SK-N-MC (cell line): ENCODE data around the gene LHX2.
"Not testable (repeated sequence)": the region's sequence is repeated elsewhere in the genome, so short reads cannot be mapped to it uniquely, and the experiment has no call there.

ENCODE experiments used
- DNase-seq: peaks from one replicate; pipeline ENCODE4 v3.0.0-alpha.2; 2011; ENCODE audit warnings: low read depth, low spot score
- H3K27ac ChIP-seq: fragments of 200-600 bp; sonication (generic); 2 replicates; pipeline ENCODE4 v1.5.1; 2016; ENCODE audit warnings: mixed run types
- H3K36me3 ChIP-seq: fragments of 200-600 bp; sonication (generic); 2 replicates; pipeline ENCODE4 v1.6.1; 2017; ENCODE audit warnings: antibody characterized with exemption, low read length, mixed read lengths; ENCODE audit not compliant: insufficient read depth
- H3K4me3 ChIP-seq: fragments of 200-600 bp; sonication (generic); 2 replicates; pipeline ENCODE4 v1.5.1; 2016
- H3K9ac ChIP-seq: fragments of 200-600 bp; sonication (generic); 2 replicates; pipeline ENCODE4 v1.8.0; 2017; ENCODE audit warnings: mixed run types, mixed read lengths; ENCODE audit not compliant: insufficient read length
- H3K9me3 ChIP-seq: fragments of 200-600 bp; sonication (generic); 2 replicates; pipeline ENCODE4 v1.6.1; 2017; ENCODE audit warnings: low read depth, mild to moderate bottlenecking, antibody characterized with exemption, low read length, moderate library complexity, mixed read lengths
- EZH2 ChIP-seq: fragments of 200-600 bp; sonication (generic); IDR thresholded peaks from one replicate; pipeline ENCODE4 v1.6.1; 2017; ENCODE audit warnings: antibody characterized with exemption
- FOXP2 ChIP-seq: optimal IDR thresholded peaks from 2 replicates; pipeline ENCODE3; 2011; ENCODE audit warnings: mild to moderate bottlenecking, moderate library complexity; ENCODE audit not compliant: insufficient read depth; ENCODE audit errors: extremely low read length, control extremely low read depth
- POLR2AphosphoS5 ChIP-seq: IDR thresholded peaks from 2 replicates; pipeline ENCODE4 v1.6.1; 2012; ENCODE audit warnings: mild to moderate bottlenecking, low read depth, low read length, borderline replicate concordance

The LHX2 gene

GRCh38 chr9:123978981-123979380 is 32.6 kb upstream of the LHX2 start:
- Histone ChIP-seq H3K36me3 (no peaks in the 10 kb centered on the region), H3K4me3 (no peak overlapping the region), H3K9me3 (no peaks in the 10 kb centered on the region), H3K27ac (no peak overlapping the region), H3K9ac (no peak overlapping the region)
- DNase-seq = no peak
- TF ChIP-seq EZH2 = no peak
- no peak for TF ChIP-seq POLR2AphosphoS5
- no peak for TF ChIP-seq FOXP2

GRCh38 chr9:123982535-123982934 is 29.0 kb upstream of the LHX2 start:
- H3K27ac ChIP-seq = no peak overlapping the region
- no peaks in the 10 kb centered on the region for H3K9me3 ChIP-seq
- no peaks in the 10 kb centered on the region for H3K36me3 ChIP-seq
- TF ChIP-seq POLR2AphosphoS5 (no peak), FOXP2 (no peak), EZH2 (no peak)
- H3K4me3 ChIP-seq = no peak overlapping the region
- no peak for DNase-seq
- no peak overlapping the region for H3K9ac ChIP-seq

GRCh38 chr9:123983047-123983446 is 28.5 kb upstream of the LHX2 start:
- Histone ChIP-seq H3K4me3 (no peak overlapping the region), H3K9ac (no peak overlapping the region), H3K9me3 (no peaks in the 10 kb centered on the region), H3K27ac (no peak overlapping the region), H3K36me3 (no peaks in the 10 kb centered on the region)
- DNase-seq = no peak
- TF ChIP-seq EZH2 = no peak
- TF ChIP-seq FOXP2 = no peak
- TF ChIP-seq POLR2AphosphoS5 = no peak

GRCh38 chr9:123984802-123985201 is 26.8 kb upstream of the LHX2 start:
- DNase-seq = no peak
- no peak for TF ChIP-seq FOXP2
- no peak for TF ChIP-seq POLR2AphosphoS5
- TF ChIP-seq EZH2 = no peak

GRCh38 chr9:123985869-123986268 is 25.7 kb upstream of the LHX2 start:
- H3K9ac ChIP-seq = no peak overlapping the region
- H3K27ac ChIP-seq = no peak overlapping the region
- H3K9me3 ChIP-seq = no peaks in the 10 kb centered on the region
- no peak overlapping the region for H3K4me3 ChIP-seq
- no peaks in the 10 kb centered on the region for H3K36me3 ChIP-seq
- DNase-seq = no peak
- TF ChIP-seq FOXP2 (no peak), EZH2 (no peak), POLR2AphosphoS5 (no peak)

More at GRCh38 chr9:123984802-123985201, 26.8 kb upstream of the LHX2 start:
- Histone ChIP-seq H3K36me3 (no peaks in the 10 kb centered on the region), H3K27ac (no peak overlapping the region), H3K9me3 (no peaks in the 10 kb centered on the region), H3K9ac (no peak overlapping the region), H3K4me3 (no peak overlapping the region)

GRCh38 chr9:123990427-123990826 is 21.1 kb upstream of the LHX2 start:
- no peaks in the 10 kb centered on the region for H3K36me3 ChIP-seq
- no peak overlapping the region for H3K27ac ChIP-seq
- H3K4me3 ChIP-seq = no peak overlapping the region
- no peaks in the 10 kb centered on the region for H3K9me3 ChIP-seq
- DNase-seq = no peak
- no peak for TF ChIP-seq EZH2
- no peak for TF ChIP-seq POLR2AphosphoS5
- TF ChIP-seq FOXP2 = no peak
- no peak overlapping the region for H3K9ac ChIP-seq

GRCh38 chr9:123992679-123993078 is 18.9 kb upstream of the LHX2 start:
- not testable (repeated sequence) for H3K27ac ChIP-seq, H3K36me3 ChIP-seq, DNase-seq, H3K4me3 ChIP-seq, H3K9me3 ChIP-seq, H3K9ac ChIP-seq

GRCh38 chr9:123996731-123997421 is 14.7 kb upstream of the LHX2 start:
- no peak overlapping the region for H3K9ac ChIP-seq
- no peak for DNase-seq
- TF ChIP-seq FOXP2 (no peak), POLR2AphosphoS5 (no peak), EZH2 (no peak)

GRCh38 chr9:123997665-123998277 is 13.8 kb upstream of the LHX2 start:
- H3K9ac ChIP-seq = no peak overlapping the region
- TF ChIP-seq EZH2 (no peak), FOXP2 (no peak), POLR2AphosphoS5 (no peak)

More at GRCh38 chr9:123996731-123997421, 14.7 kb upstream of the LHX2 start:
- Histone ChIP-seq H3K27ac (no peak overlapping the region), H3K4me3 (no peak overlapping the region), H3K9me3 (no peaks in the 10 kb centered on the region), H3K36me3 (no peaks in the 10 kb centered on the region)

More at GRCh38 chr9:123997665-123998277, 13.8 kb upstream of the LHX2 start:
- Histone ChIP-seq H3K27ac (no peak overlapping the region), H3K9me3 (no peaks in the 10 kb centered on the region), H3K36me3 (no peaks in the 10 kb centered on the region), H3K4me3 (no peak overlapping the region)
- no peak for DNase-seq
